HEK293 (cell line): ENCODE results near the gene PAX2.

Experiments
- ZNF707 ChIP-seq: fragments of 450-650 bp; formaldehyde crosslinking; IDR thresholded peaks from 2 replicates; pipeline ENCODE4 v1.5.1; 2016; ENCODE audit warnings: missing biosample characterization, missing genetic modification characterization
- TF ChIP-seq, protein P1 (sequence below): fragments of 450-650 bp; formaldehyde crosslinking; IDR thresholded peaks from 2 replicates; pipeline ENCODE4 v1.5.1; 2016; ENCODE audit warnings: missing biosample characterization, missing genetic modification characterization

DNA sequence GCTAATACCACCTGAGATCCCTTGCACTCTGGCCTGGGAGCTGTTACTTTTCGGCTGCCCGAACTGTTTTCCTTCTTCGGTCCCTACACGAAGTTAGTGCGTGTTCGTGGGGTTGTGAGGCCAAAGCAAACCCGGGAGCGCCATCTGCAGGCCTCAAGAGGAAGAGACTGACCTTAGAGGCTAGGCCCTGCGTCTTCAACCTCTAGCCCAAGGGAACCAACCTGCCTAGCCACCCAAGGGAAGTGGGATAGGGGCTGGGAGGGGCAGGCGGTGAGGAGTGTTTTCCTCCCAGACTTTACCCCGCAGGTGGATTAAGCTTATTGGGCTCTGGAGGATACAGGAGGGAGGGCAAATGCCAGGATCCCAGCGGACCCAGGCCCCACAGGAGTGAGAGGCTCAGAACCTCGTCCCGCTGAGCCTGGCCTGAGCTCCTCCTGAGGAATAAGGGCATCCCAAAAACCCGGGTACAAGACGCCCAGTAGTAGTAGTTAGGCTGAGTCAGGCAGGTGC, 1.7 kb upstream of the PAX2 start:
- TF ChIP-seq ZNF707 (tag by site-specific recombination), result no peak
- TF ChIP-seq, protein P1, sequence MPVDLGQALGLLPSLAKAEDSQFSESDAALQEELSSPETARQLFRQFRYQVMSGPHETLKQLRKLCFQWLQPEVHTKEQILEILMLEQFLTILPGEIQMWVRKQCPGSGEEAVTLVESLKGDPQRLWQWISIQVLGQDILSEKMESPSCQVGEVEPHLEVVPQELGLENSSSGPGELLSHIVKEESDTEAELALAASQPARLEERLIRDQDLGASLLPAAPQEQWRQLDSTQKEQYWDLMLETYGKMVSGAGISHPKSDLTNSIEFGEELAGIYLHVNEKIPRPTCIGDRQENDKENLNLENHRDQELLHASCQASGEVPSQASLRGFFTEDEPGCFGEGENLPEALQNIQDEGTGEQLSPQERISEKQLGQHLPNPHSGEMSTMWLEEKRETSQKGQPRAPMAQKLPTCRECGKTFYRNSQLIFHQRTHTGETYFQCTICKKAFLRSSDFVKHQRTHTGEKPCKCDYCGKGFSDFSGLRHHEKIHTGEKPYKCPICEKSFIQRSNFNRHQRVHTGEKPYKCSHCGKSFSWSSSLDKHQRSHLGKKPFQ, result no peak
